IMR-90 (cell line): ENCODE data around the gene CCDC12. TPM values are rescaled to one million over a fixed set of nuclear protein-coding genes. Genes with fewer than 3 reads are reported as not detected.

Experiments
- ATAC-seq: fragments of 200-7000 bp; cut with Tn5 transposase; 2 replicates; pipeline ENCODE4 v1.9.1; 2020; ENCODE audit warnings: low read depth, mild to moderate bottlenecking, moderate library complexity
- BruUV-seq: library from RNA; stranded (reverse); fragments of 400-500 nt; replicated peaks from 2 replicates; lab custom pipeline; 2021; lab: Mats Ljungman, UMichigan
- CTCF ChIA-PET: fragments of 300-600 bp; formaldehyde crosslinking; extraction: SDS; loops from one replicate; lab custom pipeline; 2021; ENCODE audit warnings: antibody characterized with exemption; lab: Yijun Ruan, JAX
- POLR2A ChIA-PET: fragments of 300-600 bp; sonication (Branson Sonifier 250); formaldehyde crosslinking; loops from one replicate; lab custom pipeline; 2022; ENCODE audit warnings: antibody characterized with exemption; ENCODE audit not compliant: unreplicated experiment; lab: Charles Lee
- DNase-seq: peaks from one replicate; pipeline ENCODE4 v3.0.0; 2013
- H2AFZ ChIP-seq: replicated peaks from 2 replicates; pipeline ENCODE3; 2013; ENCODE audit warnings: low read length, mild to moderate bottlenecking; ENCODE audit not compliant: poor library complexity
- H2AK5ac ChIP-seq: 2 replicates; pipeline ENCODE4 v1.6.1; 2013; ENCODE audit warnings: low read depth, low read length, inconsistent platforms
- H2AK9ac ChIP-seq: replicated peaks from 2 replicates; pipeline ENCODE3; 2013; ENCODE audit warnings: mild to moderate bottlenecking, low read depth, low read length, moderate library complexity; ENCODE audit not compliant: poor library complexity
- H2BK120ac ChIP-seq: 2 replicates; pipeline ENCODE4 v1.6.1; 2013; ENCODE audit warnings: low read depth, low read length, inconsistent platforms
- H2BK15ac ChIP-seq: 3 replicates; pipeline ENCODE4 v1.6.1; 2013; ENCODE audit warnings: low read depth, low read length, inconsistent platforms
- H2BK20ac ChIP-seq: 2 replicates; pipeline ENCODE4 v1.6.1; 2013; ENCODE audit warnings: low read depth, mild to moderate bottlenecking, inconsistent platforms, low read length, moderate library complexity
- H2BK5ac ChIP-seq: 2 replicates; pipeline ENCODE4 v1.6.1; 2013; ENCODE audit warnings: mild to moderate bottlenecking, low read depth, low read length, inconsistent platforms; ENCODE audit not compliant: poor library complexity, severe bottlenecking
- H3K14ac ChIP-seq: replicated peaks from 2 replicates; pipeline ENCODE4 v1.6.1; 2013; ENCODE audit warnings: low read depth, low read length, inconsistent platforms
- H3K18ac ChIP-seq: 2 replicates; pipeline ENCODE4 v1.6.1; 2013; ENCODE audit warnings: low read depth, low read length, control low read depth
- H3K23ac ChIP-seq: 2 replicates; pipeline ENCODE4 v1.6.1; 2013; ENCODE audit warnings: low read depth, low read length, inconsistent platforms
- H3K27ac ChIP-seq: 2 replicates; pipeline ENCODE4 v1.5.1; 2013; ENCODE audit warnings: mild to moderate bottlenecking, control low read depth, low read length; ENCODE audit not compliant: insufficient read depth
- H3K27me3 ChIP-seq: 2 replicates; pipeline ENCODE4 v1.6.1; 2013; ENCODE audit warnings: low read length; ENCODE audit not compliant: control insufficient read depth, insufficient read depth
- H3K36me3 ChIP-seq: 2 replicates; pipeline ENCODE4 v1.6.1; 2013; ENCODE audit warnings: low read length, mixed read lengths; ENCODE audit not compliant: control insufficient read depth, insufficient read depth
- H3K4ac ChIP-seq: 2 replicates; pipeline ENCODE4 v1.6.1; 2013; ENCODE audit warnings: low read depth, low read length, inconsistent platforms
- H3K4me1 ChIP-seq: 2 replicates; pipeline ENCODE4 v1.6.1; 2013; ENCODE audit warnings: low read length, mixed read lengths; ENCODE audit not compliant: control insufficient read depth, insufficient read depth
- H3K4me2 ChIP-seq: 2 replicates; pipeline ENCODE4 v1.6.1; 2013; ENCODE audit warnings: low read depth, mild to moderate bottlenecking, control low read depth, low read length, moderate library complexity
- H3K4me3 ChIP-seq: 2 replicates; pipeline ENCODE4 v1.5.1; 2013; ENCODE audit warnings: low read depth, mild to moderate bottlenecking, control low read depth, low read length, moderate library complexity; ENCODE audit not compliant: insufficient read depth
- H3K56ac ChIP-seq: 2 replicates; pipeline ENCODE4 v1.6.1; 2013; ENCODE audit warnings: low read length, inconsistent platforms; ENCODE audit not compliant: insufficient read depth; ENCODE audit errors: extremely low read depth
- H3K79me1 ChIP-seq, 2 experiments: 2 replicates each; pipeline ENCODE4 v1.6.1; 2013; ENCODE audit warnings: low read length in 2 of 2, inconsistent platforms in 1 of 2, low read depth in 1 of 2
- H3K9ac ChIP-seq: 2 replicates; pipeline ENCODE4 v1.6.1; 2013; ENCODE audit warnings: low read depth, low read length, control low read depth
- H3K9me1 ChIP-seq: 2 replicates; pipeline ENCODE4 v1.6.1; 2013; ENCODE audit warnings: low read length, inconsistent platforms; ENCODE audit not compliant: insufficient read depth
- H3K9me3 ChIP-seq: 2 replicates; pipeline ENCODE4 v1.6.1; 2013; ENCODE audit warnings: low read length; ENCODE audit not compliant: control insufficient read depth, insufficient read depth
- H4K20me1 ChIP-seq: 2 replicates; pipeline ENCODE4 v1.6.1; 2013; ENCODE audit warnings: low read length, inconsistent platforms; ENCODE audit not compliant: insufficient read depth
- H4K5ac ChIP-seq: 2 replicates; pipeline ENCODE4 v1.6.1; 2013; ENCODE audit warnings: mild to moderate bottlenecking, low read depth, low read length, control low read depth
- H4K8ac ChIP-seq, 2 experiments: 2 replicates each; pipeline ENCODE4 v1.6.1; 2013; ENCODE audit warnings: low read depth in 2 of 2, low read length in 2 of 2, control low read depth in 1 of 2, inconsistent platforms in 1 of 2
- H4K91ac ChIP-seq: 2 replicates; pipeline ENCODE4 v1.6.1; 2013; ENCODE audit warnings: low read depth, low read length, inconsistent platforms; ENCODE audit not compliant: insufficient read depth
- BHLHE40 ChIP-seq: fragments of 150-350 bp; IDR thresholded peaks from 2 replicates; pipeline ENCODE4 v1.6.1; 2016; ENCODE audit warnings: mild to moderate bottlenecking, low read depth, low read length
- CEBPB ChIP-seq: IDR thresholded peaks from 2 replicates; pipeline ENCODE4 v1.6.1; 2012; ENCODE audit warnings: low read depth, low read length, improper control_type of control experiment
- CTCF ChIP-seq: conservative IDR thresholded peaks from 2 replicates; pipeline ENCODE4 v1.5.1; 2012; ENCODE audit warnings: mild to moderate bottlenecking, low read depth, low read length, improper control_type of control experiment
- ELK1 ChIP-seq: fragments of 150-350 bp; IDR thresholded peaks from 2 replicates; pipeline ENCODE4 v1.6.1; 2016; ENCODE audit warnings: low read depth, mild to moderate bottlenecking, low read length, moderate library complexity, borderline replicate concordance
- FOS ChIP-seq: fragments of 150-350 bp; IDR thresholded peaks from 2 replicates; pipeline ENCODE4 v1.6.1; 2016; ENCODE audit warnings: low read depth, low read length
- MAFK ChIP-seq: IDR thresholded peaks from 2 replicates; pipeline ENCODE4 v1.6.1; 2012; ENCODE audit warnings: low read depth, low read length, improper control_type of control experiment
- NFE2L2 ChIP-seq: fragments of 150-350 bp; IDR thresholded peaks from 2 replicates; pipeline ENCODE4 v1.6.1; 2016; ENCODE audit warnings: low read depth, mild to moderate bottlenecking, low read length
- POLR2A ChIP-seq: IDR thresholded peaks from 2 replicates; pipeline ENCODE4 v1.6.1; 2012; ENCODE audit warnings: mild to moderate bottlenecking, low read depth, low read length
- RAD21 ChIP-seq: IDR thresholded peaks from 2 replicates; pipeline ENCODE4 v1.6.1; 2012; ENCODE audit warnings: low read length, improper control_type of control experiment
- RCOR1 ChIP-seq: IDR thresholded peaks from 2 replicates; pipeline ENCODE4 v1.6.1; 2012; ENCODE audit warnings: mild to moderate bottlenecking, low read length, improper control_type of control experiment; ENCODE audit not compliant: insufficient replicate concordance
- USF2 ChIP-seq: fragments of 150-350 bp; IDR thresholded peaks from 2 replicates; pipeline ENCODE4 v1.6.1; 2017; ENCODE audit warnings: mild to moderate bottlenecking, antibody characterized with exemption, low read length, low read depth
- WGBS, 2 experiments: methylation state at CpG; one replicate each; pipeline versions ENCODE4 v1.1.5 to v1.1.7; 2013; ENCODE audit warnings: missing lambda C conversion rate in 2 of 2; ENCODE audit not compliant: insufficient read length in 1 of 2; ENCODE audit errors: extremely low coverage in 2 of 2; 5-methylcytosine and 5-hydroxymethylcytosine counted together
- dilution Hi-C: fragments of 300-500 bp; cut with HindIII; formaldehyde crosslinking; loops from one replicate; pipeline ENCODE4 v1.14.3; 2018; ENCODE audit warnings: low sequenced_read_pairs; ENCODE audit not compliant: unreplicated experiment
- in situ Hi-C: fragments of 300-500 bp; cut with MboI; formaldehyde crosslinking; loops from 3 replicates; pipeline ENCODE4 v1.14.3; 2019; ENCODE audit warnings: low sequenced_read_pairs, inconsistent platforms, mixed read lengths
- intact Hi-C: fragments of 100-400 bp; cut with micrococcal nuclease; formaldehyde crosslinking; loops from 2 replicates; pipeline ENCODE4 v1.10.0; 2022
- polyA plus RNA-seq, 3 experiments: library from polyadenylated mRNA; depleted of rRNA; stranded (reverse); fragments of >200 nt; gene quantifications; 2 replicates each; pipeline ENCODE4 v1.2.3, GENCODE V29; 2012; ENCODE audit warnings: low replicate concordance in 1 of 3
- total RNA-seq: library from RNA; depleted of rRNA; stranded (reverse); fragments of >200 nt; gene quantifications from 2 replicates; pipeline ENCODE4 v1.2.3, GENCODE V29; 2012

Gene CCDC12
- total and polyA plus RNA-seq, 2 of the 4 experiments (the other 2 are of a cell fraction) = 15.2 to 35.1 TPM

- no peak for TF ChIP-seq USF2
These were observed 26.5 kb upstream of the CCDC12 start (continued) for GRCh38 chr3:47003056-47003410.

GRCh38 chr3:47002171-47003055 is 25.9 kb upstream of the CCDC12 start:
- intact Hi-C loops (no loop called here), in situ Hi-C loops (no loop called here), dilution Hi-C loops (no loop called here)
- ChIA-PET CTCF (no interaction called here), POLR2A (no interaction called here)
- H3K9ac ChIP-seq = no peak overlapping the region
- H2BK20ac ChIP-seq = no peak overlapping the region
- H3K4me3 ChIP-seq = no peak overlapping the region
- no peak overlapping the region for H4K8ac ChIP-seq
- 80% methylated on average over 7 of the region's 35 CpGs; no CpG with 5 or more reads in 1 of the 2 experiments for WGBS, 2 experiments
- no peak overlapping the region for H2BK120ac ChIP-seq
- H3K4me2 ChIP-seq = no peak overlapping the region
- H2AK5ac ChIP-seq = no peak overlapping the region
- H4K20me1 ChIP-seq = no peaks in the 10 kb centered on the region; the same call in 1 of the 2 replicates
- H2AFZ ChIP-seq = no peak overlapping the region
- H3K27me3 ChIP-seq = no peaks in the 10 kb centered on the region
- no peak overlapping the region for H3K14ac ChIP-seq
- no TSS peak for BruUV-seq
- H4K91ac ChIP-seq = no peak overlapping the region
- no peak overlapping the region for H2BK5ac ChIP-seq
- H3K9me1 ChIP-seq = peaks cover 6% of the 10 kb centered on the region; the same call in 1 of the 2 replicates
- peak overlapping the region; percentile 24 for H2AK9ac ChIP-seq
- no peaks in the 10 kb centered on the region for H3K9me3 ChIP-seq
- H3K23ac ChIP-seq = no peak overlapping the region
- H3K56ac ChIP-seq = no peak overlapping the region
- no peak overlapping the region for H3K27ac ChIP-seq
- peaks cover 6% of the 10 kb centered on the region; the same call in 1 of the 2 replicates for H3K36me3 ChIP-seq
- H4K5ac ChIP-seq = no peak overlapping the region
- H2BK15ac ChIP-seq = no peak overlapping the region
- H3K4ac ChIP-seq = no peak overlapping the region
- no peak for ATAC-seq
- peaks cover 3% of the 10 kb centered on the region; the same call in 1 of the 2 replicates for H3K4me1 ChIP-seq
- no peak overlapping the region for H3K18ac ChIP-seq
- no peak for DNase-seq
- H3K79me1 ChIP-seq = no peaks in the 10 kb centered on the region
- TF ChIP-seq ELK1 (no peak), RCOR1 (no peak), FOS (no peak), MAFK (no peak), BHLHE40 (no peak), POLR2A (no peak), NFE2L2 (no peak), USF2 (no peak), CEBPB (no peak), CTCF (no peak), RAD21 (no peak)
